Renal pelvis (tissue), 4 donors: ENCODE measurements around the gene STX2. TPM values are rescaled to one million over a fixed set of nuclear protein-coding genes. Genes with fewer than 3 reads are reported as not detected.
"Not testable (repeated sequence)": the region's sequence is repeated elsewhere in the genome, so short reads cannot be mapped to it uniquely, and the experiment has no call there.

Source experiments
- DNase-seq: peaks from one replicate; pipeline ENCODE4 v3.0.0-alpha.2; 2013
- polyA plus RNA-seq, 3 donors: library from polyadenylated mRNA; unstranded; fragments of 120-200 nt; gene quantifications; one replicate each; pipeline ENCODE4 v1.2.1, GENCODE V29; 2013; ENCODE audit not compliant: insufficient read length in 3 of 3

Gene STX2
- polyA plus RNA-seq, 3 donors: 21.2 to 38.7 (median 28.0) TPM

DNA sequence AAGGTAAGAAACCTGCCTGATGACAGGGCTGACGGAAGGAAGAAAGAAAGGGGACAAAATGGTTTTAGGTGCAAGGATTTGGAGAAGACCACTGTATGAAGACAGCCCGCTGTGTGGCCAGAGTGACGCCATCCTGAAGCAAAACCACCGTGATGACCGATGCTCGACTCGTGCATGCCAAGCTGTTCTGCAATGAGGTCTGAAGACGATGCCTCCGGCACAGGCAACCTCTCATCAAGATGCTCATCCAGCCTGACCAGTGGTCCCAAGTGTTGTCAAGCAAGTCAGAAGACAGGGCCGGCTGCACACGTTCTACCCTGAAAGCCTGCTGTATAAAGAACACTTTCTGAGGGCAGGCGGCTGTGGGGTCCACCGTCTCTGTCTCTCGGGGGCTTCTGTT, 34.8 kb downstream of the STX2 start:
- DNase-seq: no peak

DNA sequence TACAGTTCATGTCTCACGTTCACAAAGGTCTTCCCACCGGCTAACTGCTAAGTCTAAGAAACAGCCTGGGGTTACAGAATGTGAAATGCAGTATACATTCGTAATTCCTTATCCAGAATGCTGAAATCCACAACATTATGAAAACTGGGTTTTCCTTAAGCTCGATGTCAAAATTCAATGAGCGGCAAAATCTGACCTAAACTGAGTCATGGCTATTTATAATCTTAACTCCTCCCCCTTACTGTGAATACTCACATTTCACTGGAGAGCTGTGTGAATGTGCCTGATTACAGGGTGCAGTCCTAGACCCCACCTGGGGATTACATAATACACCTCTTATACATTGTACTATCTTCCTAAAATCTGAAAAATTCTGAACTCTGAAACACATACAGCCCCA, 35.3 kb downstream of the STX2 start:
- DNase-seq: no peak

- DNase-seq: no peak
Observed at GRCh38 chr12:130800312-130800711, 38.7 kb downstream of the STX2 start.

GRCh38 chr12:130799051-130799450, 40.0 kb downstream of the STX2 start:
- DNase-seq: no peak

DNA sequence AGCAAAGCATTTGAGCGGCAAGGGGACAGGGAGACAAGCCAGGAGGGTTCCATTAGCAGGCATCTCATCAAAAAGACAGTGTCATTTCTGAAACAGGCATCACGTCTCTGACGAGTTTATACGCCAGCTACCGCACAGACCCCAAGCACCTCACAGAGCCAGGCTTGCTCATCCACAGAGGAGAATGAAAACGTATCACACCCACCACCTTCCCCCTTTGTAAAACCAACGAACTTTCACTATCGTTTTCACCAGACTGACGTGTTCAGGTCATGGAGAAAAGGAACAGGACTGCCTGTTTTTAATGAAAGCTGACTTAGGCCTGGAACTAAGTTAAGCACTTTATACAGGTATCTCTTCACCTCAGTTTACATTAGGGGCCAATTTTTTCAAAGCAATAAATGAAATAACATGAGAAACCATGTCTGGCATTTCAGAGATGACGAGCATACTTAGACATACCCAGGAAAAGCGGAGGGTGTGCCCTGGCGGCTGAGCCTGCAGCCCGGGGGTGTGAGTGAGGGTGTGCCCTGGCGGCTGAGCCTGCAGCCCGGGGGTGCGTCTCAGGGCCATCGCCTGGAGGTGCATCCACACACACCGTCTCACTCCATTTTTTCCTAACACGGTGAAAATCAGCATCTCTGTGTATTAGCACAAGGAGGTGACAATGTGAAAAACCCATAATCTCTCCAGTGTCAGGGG, 41.9 kb downstream of the STX2 start:
- DNase-seq: no peak

DNA sequence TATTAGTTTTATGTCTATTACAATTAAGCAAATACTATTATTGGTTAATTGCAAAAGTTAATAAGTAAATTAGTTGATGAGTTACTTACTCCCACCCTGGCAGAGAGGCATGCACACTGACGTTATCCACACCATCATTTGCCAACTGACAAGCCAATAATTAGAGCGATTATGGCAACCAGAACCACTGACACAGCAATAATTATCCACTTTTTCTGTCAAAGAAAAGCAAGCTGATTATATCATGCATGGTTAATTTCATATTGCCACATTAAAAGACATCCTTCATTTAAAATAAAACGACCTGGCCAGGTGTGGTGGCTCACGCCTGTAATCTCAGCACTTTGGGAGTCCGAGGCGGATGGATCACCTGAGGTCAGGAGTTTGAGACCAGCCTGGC, 43.1 kb downstream of the STX2 start:
- no peak for DNase-seq

DNA sequence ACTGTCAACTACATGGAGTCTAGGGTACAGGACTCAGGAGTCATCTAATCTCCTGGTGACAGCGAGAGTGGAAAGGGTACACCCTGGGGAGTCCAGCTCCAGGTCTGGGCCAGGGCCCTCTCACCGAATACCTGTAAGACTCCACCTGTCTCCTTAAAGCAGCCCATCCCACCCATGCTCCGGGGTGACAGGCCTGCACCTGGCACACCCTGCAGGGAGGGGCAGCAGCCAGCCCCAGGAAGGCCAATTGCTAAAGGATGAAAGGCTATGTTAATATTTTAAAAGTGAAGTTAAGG, 45.5 kb downstream of the STX2 start:
- no peak for DNase-seq

- peak; percentile 15 for DNase-seq
Observed at GRCh38 chr12:130792821-130793553, 46.1 kb downstream of the STX2 start.

GRCh38 chr12:130791629-130792028, 47.4 kb downstream of the STX2 start:
- no peak for DNase-seq

- DNase-seq: no peak
Observed at GRCh38 chr12:130788515-130788914, 50.5 kb downstream of the STX2 start.

DNA sequence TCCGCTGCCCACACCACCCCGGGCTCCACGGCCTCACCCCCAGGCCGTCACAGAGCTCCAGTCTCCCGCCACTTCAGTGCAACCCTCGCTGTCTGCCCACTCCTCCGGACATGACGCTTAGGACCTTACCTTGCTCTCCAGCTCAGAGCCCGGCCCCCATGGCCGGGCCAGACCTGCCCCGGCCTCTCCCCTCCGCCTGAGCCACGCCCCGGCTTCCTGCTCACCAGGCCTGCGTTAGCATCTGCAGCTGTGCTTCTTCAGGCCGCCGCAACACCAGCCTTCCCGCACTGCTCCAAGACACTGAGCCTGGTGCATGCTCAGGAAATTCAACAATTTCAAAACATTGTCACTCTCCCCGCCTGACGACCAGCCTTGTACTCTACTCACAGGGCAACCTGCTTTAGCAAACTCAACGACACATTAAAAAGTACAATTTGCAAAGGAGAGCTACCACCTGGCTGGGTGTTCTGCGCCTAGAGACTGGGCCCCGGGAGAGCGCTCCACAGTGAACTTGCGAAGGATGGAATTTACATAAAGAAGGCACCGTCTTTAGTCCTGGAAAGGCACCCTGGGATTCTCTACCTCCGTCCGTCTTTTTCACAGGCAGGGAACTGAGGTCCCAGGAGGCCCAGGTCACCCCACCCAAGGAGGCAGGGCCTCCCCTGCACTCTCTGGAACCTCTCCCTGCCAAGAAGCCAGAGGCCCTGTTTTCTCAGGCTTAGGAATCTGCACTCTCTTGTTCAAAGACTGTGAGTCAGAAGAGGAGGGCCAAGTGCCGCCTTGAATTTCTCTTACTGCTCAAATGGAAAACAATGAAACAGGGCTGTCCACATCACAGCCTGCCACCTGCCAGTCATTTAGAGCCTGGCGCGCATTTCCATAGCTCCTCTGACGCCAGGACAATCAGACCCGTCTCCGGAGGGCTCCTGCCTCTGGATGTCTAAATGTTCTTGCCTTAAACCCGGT, 51.3 kb downstream of the STX2 start:
- no peak for DNase-seq

- DNase-seq: no peak
Observed at GRCh38 chr12:130787041-130787440, 52.0 kb downstream of the STX2 start.

GRCh38 chr12:130783110-130783715, 55.8 kb downstream of the STX2 start:
- no peak for DNase-seq

DNA sequence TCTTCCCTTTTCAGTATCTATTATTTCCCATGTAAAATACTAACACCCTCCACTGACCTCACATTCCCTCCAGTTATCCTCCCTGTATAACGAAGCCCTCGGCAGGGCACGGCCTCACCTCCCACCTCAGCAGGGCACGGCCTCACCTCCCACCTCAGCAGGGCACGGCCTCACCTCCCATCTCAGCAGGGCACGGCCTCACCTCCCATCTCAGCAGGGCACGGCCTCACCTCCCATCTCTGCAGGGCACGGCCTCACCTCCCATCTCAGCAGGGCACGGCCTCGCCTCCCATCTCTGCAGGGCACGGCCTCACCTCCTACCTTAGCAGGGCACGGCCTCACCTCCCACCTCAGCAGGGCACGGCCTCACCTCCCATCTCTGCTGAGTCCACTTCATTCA, 56.8 kb downstream of the STX2 start:
- DNase-seq: not testable (repeated sequence)

DNA sequence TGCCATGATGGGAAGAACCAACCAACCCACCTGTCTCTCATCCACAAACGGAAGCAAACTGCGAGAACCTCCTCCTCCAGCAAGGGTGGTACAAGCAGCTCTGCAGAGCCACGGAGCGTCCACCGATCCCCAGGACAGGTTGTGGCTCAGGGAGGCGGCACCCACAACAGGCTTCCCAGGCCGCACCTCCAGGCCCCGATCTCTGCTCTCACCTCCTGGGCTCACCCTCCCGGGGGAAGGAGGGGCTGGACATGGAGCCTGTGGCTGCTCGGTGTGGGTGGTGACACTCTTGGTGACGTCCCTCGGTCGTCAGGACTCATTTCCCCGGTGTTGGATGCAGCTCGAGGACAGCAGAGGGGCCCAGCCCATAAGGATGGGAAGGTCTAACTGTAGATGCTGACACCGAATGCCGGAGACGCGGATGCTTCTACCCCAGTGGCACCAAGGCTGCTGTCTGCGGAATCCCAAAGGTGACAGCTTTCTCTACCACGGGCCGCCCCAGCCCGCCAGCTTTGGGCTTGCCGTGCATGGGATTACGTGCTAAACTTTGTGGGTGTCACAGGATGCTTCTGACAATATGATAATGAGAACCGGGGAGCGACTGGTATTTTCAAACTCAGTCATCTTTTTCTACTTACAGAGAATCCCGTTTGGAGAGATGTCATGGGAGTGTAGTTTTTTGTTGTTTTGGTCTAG, 58.0 kb downstream of the STX2 start:
- DNase-seq: no peak

GRCh38 chr12:130780325-130780724, 58.7 kb downstream of the STX2 start:
- no peak for DNase-seq

GRCh38 chr12:130778776-130779175, 60.3 kb downstream of the STX2 start:
- DNase-seq: no peak

GRCh38 chr12:130776857-130777339, 62.2 kb downstream of the STX2 start:
- no peak for DNase-seq

GRCh38 chr12:130775953-130776856, 62.8 kb downstream of the STX2 start:
- DNase-seq: peak; percentile 78

DNA sequence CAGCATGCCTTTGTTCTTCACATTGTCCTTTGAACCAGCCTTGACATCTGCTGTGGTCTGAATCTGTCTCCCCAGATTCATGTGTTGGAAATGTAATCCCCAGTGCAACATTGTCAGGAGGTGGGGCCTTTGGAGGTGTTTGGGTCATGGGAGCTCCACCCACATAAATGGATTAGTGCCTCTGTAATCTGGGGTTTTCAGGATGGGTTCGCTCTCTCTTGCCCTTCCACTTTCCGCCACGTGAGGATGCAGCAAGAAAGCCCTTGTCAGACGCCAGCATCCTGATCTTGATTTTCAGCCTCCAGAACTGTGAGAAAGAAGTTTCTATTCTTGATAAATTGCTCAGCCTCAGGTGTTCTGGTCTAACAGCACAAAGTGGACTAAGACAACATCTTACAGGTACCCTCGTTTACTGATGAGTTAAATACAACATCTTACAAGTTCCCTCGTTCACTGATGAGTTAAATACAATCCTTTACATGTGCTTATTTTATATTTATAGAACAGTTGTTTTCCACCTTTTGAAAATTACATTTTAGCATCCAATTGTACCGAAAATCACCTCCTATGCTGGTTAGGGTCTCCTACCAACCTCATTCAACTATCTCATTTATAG, 68.5 kb downstream of the STX2 start:
- no peak for DNase-seq
